NCI-H2081 (cell line): ENCODE data around the gene CENPM.
A peak's percentile ranks its signal among the peaks of the same experiment; 100 is the strongest.

ENCODE experiments used
- DNase-seq, 2 experiments: peaks; one replicate each; lab custom pipeline; 2025; lab: John Stamatoyannopoulos, UW

CENPM gene

DNA sequence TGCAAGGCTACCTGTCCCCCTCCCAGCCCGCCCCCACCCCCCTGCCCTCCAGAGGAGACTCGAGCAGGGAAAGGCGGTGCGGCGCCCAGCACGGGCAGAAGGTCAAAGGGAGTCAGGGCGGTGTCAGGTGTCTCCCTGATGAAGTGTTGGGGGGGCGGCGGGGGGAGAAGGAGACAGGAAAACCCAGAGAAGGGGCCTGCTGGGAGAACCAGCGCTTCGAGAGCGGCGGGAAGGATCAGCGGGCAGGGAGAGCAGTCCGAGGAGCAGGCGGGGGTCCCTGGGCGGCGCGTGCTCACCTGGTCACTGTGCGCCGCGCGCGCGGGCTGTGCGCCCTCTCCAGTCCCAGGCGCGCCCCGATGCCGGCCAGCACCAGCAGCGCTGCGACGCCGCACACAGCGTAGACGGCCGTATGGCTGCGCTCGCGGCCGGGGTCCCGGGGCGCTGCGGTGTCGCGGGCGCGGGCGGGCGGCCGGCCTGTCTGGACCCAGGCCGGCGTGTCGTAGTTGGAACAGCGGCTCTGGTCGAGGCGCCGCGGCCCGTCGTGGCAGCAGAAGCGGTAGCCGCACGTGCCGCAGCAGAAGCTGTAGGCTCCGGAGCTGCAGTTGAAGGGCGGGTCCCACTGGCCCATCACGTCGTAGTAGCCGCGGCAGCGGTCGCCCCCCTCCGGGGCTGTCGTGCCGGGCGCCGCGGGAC, 33.0 kb downstream of the CENPM start:
- no peak for DNase-seq

- DNase-seq = no peak
These were observed 33.8 kb downstream of the CENPM start for GRCh38 chr22:41913040-41913719.

- DNase-seq = no peak
These were observed 34.5 kb downstream of the CENPM start for GRCh38 chr22:41912338-41913039.

DNA sequence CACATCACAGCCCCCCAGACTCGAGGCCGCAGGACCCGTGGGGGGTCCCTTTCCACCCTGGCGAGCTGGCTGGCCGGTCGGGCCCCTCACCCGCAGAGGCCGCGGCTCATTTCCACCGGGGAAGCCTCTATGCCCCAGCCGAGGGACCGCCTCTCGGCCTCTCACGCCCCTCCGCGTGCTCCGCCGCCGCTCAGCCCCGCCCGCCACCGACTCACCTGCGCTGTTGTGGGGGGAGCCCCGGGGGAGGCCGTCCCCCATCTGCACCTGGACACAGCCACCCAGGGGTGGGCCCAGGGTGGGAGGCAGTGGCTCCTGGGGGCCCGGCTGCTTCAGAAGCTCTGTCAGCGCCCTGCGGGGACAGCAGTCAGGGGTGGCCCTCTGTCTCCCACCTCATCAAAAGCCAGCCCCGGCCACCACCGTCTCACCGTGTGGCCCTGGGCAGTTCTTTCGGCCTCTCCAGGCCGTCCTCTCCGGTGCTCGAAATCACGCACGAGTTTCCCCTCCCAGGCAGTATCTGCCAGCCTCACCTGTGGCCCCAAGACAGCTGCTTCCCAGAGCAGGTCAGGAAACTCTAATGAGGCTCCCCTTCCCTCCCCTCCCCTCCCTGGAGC, 35.8 kb downstream of the CENPM start:
- no peak for DNase-seq

- no peak for DNase-seq
These were observed 36.6 kb downstream of the CENPM start for GRCh38 chr22:41910050-41911000.

- DNase-seq = no peak
These were observed 37.5 kb downstream of the CENPM start for GRCh38 chr22:41909310-41910049.

DNA sequence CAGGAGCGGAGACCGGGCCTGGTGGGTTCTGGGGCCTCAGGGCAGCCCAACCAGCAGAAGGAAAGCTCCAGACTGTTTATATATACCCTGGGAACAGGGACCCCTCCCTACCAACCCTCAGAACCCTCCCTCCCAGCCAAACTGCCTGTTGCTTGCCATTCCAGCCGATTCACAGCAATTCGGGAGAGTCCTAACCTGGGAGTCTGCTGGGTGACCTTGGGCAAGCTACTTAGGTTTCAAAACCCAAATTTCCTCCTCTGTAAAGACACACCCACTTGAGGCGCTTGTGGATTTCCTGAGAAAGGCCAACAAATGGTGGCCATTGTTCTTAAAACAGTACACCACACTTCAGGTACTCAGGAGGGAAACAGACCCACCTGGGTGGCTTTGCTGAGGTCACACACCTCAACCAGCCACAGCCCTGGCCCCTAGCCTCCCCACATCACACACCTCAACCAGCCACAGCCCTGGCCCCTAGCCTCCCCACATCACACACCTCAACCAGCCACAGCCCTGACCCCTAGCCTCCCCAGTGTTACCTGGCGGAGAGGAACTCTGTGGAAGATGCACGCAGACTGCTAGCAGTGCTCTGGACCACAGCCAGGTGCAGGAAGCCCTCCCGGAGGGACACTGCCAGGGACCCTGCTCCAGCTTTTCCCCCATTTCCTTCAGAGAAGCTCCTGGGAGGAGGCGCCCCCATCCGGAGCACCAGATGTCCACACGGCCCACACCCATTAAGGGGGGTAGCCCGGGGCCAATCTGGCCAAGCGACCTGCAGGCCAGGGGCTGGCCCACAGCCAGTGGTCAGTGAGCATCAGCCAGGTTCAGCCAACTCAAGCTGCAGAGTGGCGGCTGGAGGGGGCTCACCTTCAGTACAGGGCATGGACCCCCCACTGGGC, 38.3 kb downstream of the CENPM start:
- DNase-seq = no peak

DNA sequence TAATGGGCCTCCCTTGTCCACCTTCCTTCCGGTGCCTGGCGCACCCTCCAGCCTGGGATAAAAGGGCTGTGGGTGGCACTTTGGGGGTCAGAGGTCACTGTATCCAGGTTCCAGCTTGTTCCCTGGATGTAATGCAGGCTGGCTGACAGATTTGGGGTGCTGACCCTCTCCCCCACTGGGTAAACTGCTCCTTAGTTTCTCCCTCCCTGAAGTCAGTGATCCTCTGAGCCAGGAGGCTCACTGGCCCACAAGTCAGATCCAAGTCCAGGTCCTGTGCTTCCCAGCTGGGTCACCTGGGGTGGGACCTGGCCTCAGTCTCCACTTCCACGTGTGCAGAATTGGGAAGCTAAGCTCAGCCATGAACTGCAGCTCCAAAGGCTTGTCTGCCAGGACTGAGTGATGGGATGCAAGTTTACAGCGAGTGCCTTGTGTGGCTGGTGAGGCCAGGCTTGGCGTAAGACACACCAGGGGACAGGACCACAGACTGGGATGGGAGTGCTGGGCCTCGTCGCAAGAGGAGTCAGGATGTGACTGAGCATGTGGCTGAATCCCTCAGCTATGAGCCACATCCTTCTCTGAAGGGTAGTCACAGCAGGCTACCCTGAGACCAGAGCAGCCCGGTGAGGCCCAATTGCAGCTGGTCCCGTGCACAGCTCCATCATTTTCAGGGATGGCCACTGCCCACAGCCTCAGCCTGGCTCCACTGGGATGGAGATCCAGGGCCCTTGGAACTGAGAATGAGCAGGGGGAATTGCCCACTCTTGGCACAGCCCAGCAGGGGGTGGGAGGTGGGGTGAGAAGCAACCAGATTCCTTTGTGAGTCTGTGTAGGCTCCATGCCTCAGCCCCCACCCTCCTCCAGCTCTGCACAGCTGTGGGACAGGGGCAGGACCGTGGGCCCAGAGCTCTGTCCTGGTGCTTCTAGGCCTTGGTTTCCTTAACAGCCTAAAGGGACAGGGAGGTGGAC, 39.2 kb downstream of the CENPM start:
- DNase-seq = no peak

DNA sequence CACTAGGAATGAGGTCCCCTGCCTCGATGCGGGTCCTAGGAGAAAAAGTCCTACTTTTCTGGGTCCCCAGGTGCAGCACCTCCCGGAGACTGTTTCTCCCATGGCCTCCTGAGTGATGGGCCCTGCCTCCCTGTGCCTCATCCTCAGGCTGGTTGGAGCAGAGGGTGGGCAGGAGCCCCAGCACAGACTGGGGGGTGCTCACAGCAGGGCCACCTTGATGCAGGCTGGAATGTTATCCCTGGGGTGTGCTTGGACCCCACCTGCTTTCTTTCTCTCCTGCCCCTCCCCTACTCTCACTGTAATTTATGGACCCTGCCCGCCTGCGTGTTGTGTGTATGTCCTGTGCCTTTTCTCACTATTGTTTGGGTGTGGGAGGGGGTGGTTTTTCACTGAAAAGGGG, 40.1 kb downstream of the CENPM start:
- DNase-seq = no peak

DNA sequence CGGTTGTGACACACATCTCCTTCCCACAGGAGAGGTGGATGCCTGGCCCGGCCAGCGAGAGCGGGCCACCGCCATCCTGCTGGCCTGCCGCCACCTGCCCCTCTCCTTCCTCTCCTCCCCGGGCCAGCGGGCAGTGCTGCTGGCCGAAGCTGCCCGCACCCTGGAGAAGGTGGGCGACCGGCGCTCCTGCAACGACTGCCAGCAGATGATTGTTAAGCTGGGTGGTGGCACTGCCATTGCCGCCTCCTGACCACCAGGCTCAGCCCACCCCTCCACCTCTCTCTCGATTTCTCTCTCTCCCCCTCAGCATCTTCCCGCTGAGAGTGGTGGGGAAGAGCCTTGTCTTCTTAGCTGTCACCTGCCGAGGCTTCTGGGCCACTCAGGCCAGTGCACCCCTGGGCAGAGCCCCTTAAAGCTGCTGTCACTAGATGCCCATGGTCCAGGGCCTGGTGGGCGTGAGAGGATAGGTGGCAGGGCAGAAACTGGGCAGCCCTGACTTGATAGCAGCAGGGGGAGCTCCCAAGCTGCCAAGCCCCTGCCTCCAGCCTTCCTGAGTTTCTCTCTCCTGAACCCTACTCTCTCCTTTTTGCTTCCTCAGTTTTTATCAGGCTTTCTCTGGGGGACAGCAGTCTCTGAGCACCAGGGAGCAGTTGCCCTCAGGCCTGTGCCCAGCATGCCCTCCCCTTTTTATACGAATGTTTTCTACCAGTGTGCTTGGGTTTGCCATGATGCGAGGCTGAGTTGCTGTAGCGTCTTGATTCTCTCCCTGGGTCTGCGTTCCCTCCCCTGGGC, 41.3 kb downstream of the CENPM start:
- no peak for DNase-seq

DNA sequence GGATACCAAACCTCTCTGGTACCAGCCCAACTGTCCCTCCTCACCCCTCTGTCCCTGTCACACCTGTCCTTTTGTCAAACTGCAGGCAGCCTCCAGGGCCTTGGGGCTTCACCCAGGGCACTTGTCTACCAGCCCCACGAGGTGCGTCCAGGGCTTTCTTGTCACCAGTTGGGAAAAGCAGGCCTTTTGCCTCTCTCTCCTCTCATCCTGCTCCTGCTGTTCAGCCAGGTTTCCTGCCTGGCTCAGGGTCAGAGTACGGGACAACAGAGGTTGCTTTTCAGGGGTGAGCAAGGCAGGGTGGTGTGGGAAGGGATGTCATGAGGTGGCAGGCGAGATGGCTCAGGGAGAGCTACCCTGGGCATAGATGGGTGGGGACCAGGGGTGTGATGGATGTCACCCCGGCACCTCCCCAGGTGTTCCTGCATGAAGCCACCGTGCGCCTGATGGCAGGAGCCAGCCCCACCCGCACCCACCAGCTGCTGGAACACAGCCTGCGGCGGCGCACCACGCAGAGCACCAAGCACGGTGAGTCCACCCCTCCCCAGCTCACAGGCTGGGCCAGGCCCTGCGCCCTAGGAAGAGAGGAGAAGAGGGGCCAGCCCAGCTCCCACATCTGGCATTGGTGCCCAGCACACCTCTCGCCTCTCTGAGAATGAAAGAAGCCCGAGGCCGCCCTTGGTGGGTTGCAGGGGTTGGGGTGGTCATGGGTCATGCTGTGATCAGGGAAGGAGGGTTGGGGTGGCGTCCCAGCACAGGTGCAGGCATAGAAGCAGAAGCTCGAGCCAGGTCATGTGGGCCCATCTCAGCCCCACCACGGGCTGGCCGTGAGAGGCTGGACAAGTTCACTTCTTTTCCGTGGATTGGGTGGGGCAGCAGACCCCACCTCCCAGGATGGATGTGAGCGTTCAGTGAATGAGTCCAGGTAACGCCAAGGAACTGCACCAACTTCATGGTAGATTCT, 42.2 kb downstream of the CENPM start:
- DNase-seq = no peak

- DNase-seq = peak; percentile 57 to 82
These were observed 44.0 kb downstream of the CENPM start for GRCh38 chr22:41902932-41903421.

DNA sequence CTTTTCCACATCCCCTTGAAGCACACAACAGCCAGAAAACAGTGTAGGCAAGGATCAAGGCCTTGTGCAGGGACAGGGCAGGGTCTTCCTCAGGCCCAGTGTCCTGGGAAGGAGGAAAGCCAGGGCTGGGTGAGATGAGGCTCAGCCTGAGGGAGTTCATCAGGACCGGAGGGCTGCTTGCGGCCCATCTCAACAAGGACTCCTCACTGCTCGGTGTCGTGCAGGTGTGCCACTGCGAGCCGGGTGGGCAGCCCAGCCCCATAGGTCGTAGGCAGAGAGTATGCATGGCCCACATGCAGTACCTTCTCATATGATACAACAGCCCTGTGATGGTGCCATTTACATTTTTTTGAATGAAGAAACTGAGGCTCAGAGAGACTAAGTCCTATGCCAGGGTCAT, 44.9 kb downstream of the CENPM start:
- DNase-seq = no peak

GRCh38 chr22:41900652-41901312, 46.2 kb downstream of the CENPM start:
- no peak for DNase-seq

- DNase-seq = no peak
These were observed 46.8 kb downstream of the CENPM start for GRCh38 chr22:41899992-41900651.
